ENCODE measurements around the gene GNB1L. TPM values are rescaled to one million over a fixed set of nuclear protein-coding genes. Genes with fewer than 3 reads are reported as not detected.

Gene GNB1L
- polyA plus RNA-seq, 1 donor from 2014 or later: 15.3 TPM

- Mint-ChIP-seq H3K27me3 (no peaks in the 10 kb centered on the region), H3K27ac (peak overlapping the region in 1 of 3 donors; percentile 39), H3K4me3 (peak overlapping the region in 1 of 4 donors; percentile 89), H3K9me3 (no peaks in the 10 kb centered on the region), H3K36me3 (no peaks in the 10 kb centered on the region), H3K4me1 (peaks cover 14 to 15% (median 15%) of the 10 kb centered on the region in 3 donors)
Observed at GRCh38 chr22:19892925-19893324, 38.3 kb upstream of the GNB1L start.

GRCh38 chr22:19892257-19892879 lies 37.7 kb upstream of the GNB1L start:
- H3K27me3 Mint-ChIP-seq: no peaks in the 10 kb centered on the region
- H3K9me3 Mint-ChIP-seq: no peaks in the 10 kb centered on the region
- H3K36me3 Mint-ChIP-seq: no peaks in the 10 kb centered on the region
- peaks cover 15 to 17% (median 16%) of the 10 kb centered on the region in 3 donors for H3K4me1 Mint-ChIP-seq
- H3K4me3 Mint-ChIP-seq: peak overlapping the region; percentile 69 to 89 (median 82)
- H3K27ac Mint-ChIP-seq: peak overlapping the region in 2 of 3 donors; percentile 39 to 78

- peaks cover 21 to 24% (median 24%) of the 10 kb centered on the region in 3 donors for H3K4me1 Mint-ChIP-seq
- H3K4me3 Mint-ChIP-seq: peak overlapping the region; percentile 69 to 89 (median 82)
- no peaks in the 10 kb centered on the region for H3K9me3 Mint-ChIP-seq
Observed at GRCh38 chr22:19891317-19892256, 36.9 kb upstream of the GNB1L start.

GRCh38 chr22:19890502-19891316 lies 36.0 kb upstream of the GNB1L start:
- peak overlapping the region in 1 of 3 donors; percentile 39 for H3K27ac Mint-ChIP-seq
- H3K36me3 Mint-ChIP-seq: peaks cover 3% of the 10 kb centered on the region
- peaks cover 21 to 29% (median 29%) of the 10 kb centered on the region in 3 donors for H3K4me1 Mint-ChIP-seq
- no peaks in the 10 kb centered on the region for H3K27me3 Mint-ChIP-seq
- H3K9me3 Mint-ChIP-seq: no peaks in the 10 kb centered on the region
- H3K4me3 Mint-ChIP-seq: peak overlapping the region in 2 of 4 donors; percentile 58 to 78

More at GRCh38 chr22:19891317-19892256, 36.9 kb upstream of the GNB1L start:
- Mint-ChIP-seq H3K36me3 (peaks cover 1% of the 10 kb centered on the region), H3K27ac (peak overlapping the region; percentile 39 to 91 (median 78)), H3K27me3 (no peaks in the 10 kb centered on the region)

GRCh38 chr22:19889951-19890350 lies 35.3 kb upstream of the GNB1L start:
- no peaks in the 10 kb centered on the region for H3K9me3 Mint-ChIP-seq
- no peaks in the 10 kb centered on the region for H3K27me3 Mint-ChIP-seq
- peak overlapping the region in 2 of 3 donors; percentile 45 to 63 for H3K27ac Mint-ChIP-seq
- peaks cover 4% of the 10 kb centered on the region for H3K36me3 Mint-ChIP-seq
- H3K4me1 Mint-ChIP-seq: peaks cover 21 to 31% (median 30%) of the 10 kb centered on the region in 3 donors
- no peak overlapping the region for H3K4me3 Mint-ChIP-seq

GRCh38 chr22:19888131-19888746 lies 33.6 kb upstream of the GNB1L start:
- no peaks in the 10 kb centered on the region for H3K27me3 Mint-ChIP-seq
- peaks cover 21 to 31% (median 30%) of the 10 kb centered on the region in 3 donors for H3K4me1 Mint-ChIP-seq
- no peak overlapping the region for H3K27ac Mint-ChIP-seq
- peaks cover 4% of the 10 kb centered on the region for H3K36me3 Mint-ChIP-seq
- H3K4me3 Mint-ChIP-seq: no peak overlapping the region
- no peaks in the 10 kb centered on the region for H3K9me3 Mint-ChIP-seq

GRCh38 chr22:19887256-19887985 lies 32.7 kb upstream of the GNB1L start:
- peaks cover 20 to 29% (median 27%) of the 10 kb centered on the region in 3 donors for H3K4me1 Mint-ChIP-seq

GRCh38 chr22:19886605-19887255 lies 32.1 kb upstream of the GNB1L start:
- Mint-ChIP-seq H3K36me3 (peaks cover 4% of the 10 kb centered on the region), H3K27ac (peak overlapping the region; percentile 2 to 88 (median 37)), H3K4me1 (peaks cover 14 to 24% (median 22%) of the 10 kb centered on the region in 3 donors), H3K9me3 (no peaks in the 10 kb centered on the region), H3K4me3 (peak overlapping the region in 1 of 4 donors; percentile 63), H3K27me3 (no peaks in the 10 kb centered on the region)

More at GRCh38 chr22:19887256-19887985, 32.7 kb upstream of the GNB1L start:
- H3K27ac Mint-ChIP-seq: peak overlapping the region; percentile 2 to 88 (median 4)
- no peaks in the 10 kb centered on the region for H3K9me3 Mint-ChIP-seq
- H3K27me3 Mint-ChIP-seq: no peaks in the 10 kb centered on the region
- peak overlapping the region in 1 of 4 donors; percentile 63 for H3K4me3 Mint-ChIP-seq
- H3K36me3 Mint-ChIP-seq: peaks cover 4% of the 10 kb centered on the region

GRCh38 chr22:19885841-19886592 lies 31.3 kb upstream of the GNB1L start:
- H3K9me3 Mint-ChIP-seq: no peaks in the 10 kb centered on the region
- peak overlapping the region in 1 of 4 donors; percentile 70 for H3K4me3 Mint-ChIP-seq
- peak overlapping the region in 1 of 3 donors; percentile 37 for H3K27ac Mint-ChIP-seq
- peaks cover 5% of the 10 kb centered on the region for H3K36me3 Mint-ChIP-seq
- H3K4me1 Mint-ChIP-seq: peaks cover 6 to 18% (median 17%) of the 10 kb centered on the region in 3 donors
- no peaks in the 10 kb centered on the region for H3K27me3 Mint-ChIP-seq

- Mint-ChIP-seq H3K27me3 (no peaks in the 10 kb centered on the region), H3K4me1 (peaks cover 6 to 16% (median 16%) of the 10 kb centered on the region in 3 donors), H3K9me3 (no peaks in the 10 kb centered on the region), H3K36me3 (peaks cover 6% of the 10 kb centered on the region), H3K27ac (no peak overlapping the region), H3K4me3 (no peak overlapping the region)
Observed at GRCh38 chr22:19884954-19885751, 30.5 kb upstream of the GNB1L start.

GRCh38 chr22:19884161-19884953 lies 29.7 kb upstream of the GNB1L start:
- Mint-ChIP-seq H3K9me3 (no peaks in the 10 kb centered on the region), H3K36me3 (peaks cover 6% of the 10 kb centered on the region), H3K4me1 (peaks cover 6 to 16% (median 16%) of the 10 kb centered on the region in 3 donors), H3K27ac (no peak overlapping the region), H3K4me3 (no peak overlapping the region), H3K27me3 (no peaks in the 10 kb centered on the region)
